Activated CD8-positive, alpha-beta memory T cell treated with anti-CD3 and anti-CD28 coated beads, Interleukin-2, amount 50 U/mL, for 4 hours (primary cell): ENCODE measurements around the gene CDC42.

ENCODE experiments used
- DNase-seq: peaks from one replicate; pipeline ENCODE4 v3.0.0-alpha.2; 2020

CDC42 gene

GRCh38 chr1:22132517-22133235, 80.2 kb downstream of the CDC42 start:
- DNase-seq: no peak

- no peak for DNase-seq
These were observed 80.9 kb downstream of the CDC42 start for GRCh38 chr1:22133247-22133930.

- DNase-seq: no peak
These were observed 81.4 kb downstream of the CDC42 start for GRCh38 chr1:22133931-22134324.

GRCh38 chr1:22137004-22137720, 84.7 kb downstream of the CDC42 start:
- DNase-seq: no peak

- DNase-seq: no peak
These were observed 86.6 kb downstream of the CDC42 start for GRCh38 chr1:22139066-22139594.

- no peak for DNase-seq
These were observed 87.3 kb downstream of the CDC42 start for GRCh38 chr1:22139817-22140216.
